ENCODE data around the gene SLC25A26. TPM values are rescaled to one million over a fixed set of nuclear protein-coding genes. Genes with fewer than 3 reads are reported as not detected.

The SLC25A26 gene
- total RNA-seq, 1 experiment from 2014 or later: 23.8 TPM

DNA sequence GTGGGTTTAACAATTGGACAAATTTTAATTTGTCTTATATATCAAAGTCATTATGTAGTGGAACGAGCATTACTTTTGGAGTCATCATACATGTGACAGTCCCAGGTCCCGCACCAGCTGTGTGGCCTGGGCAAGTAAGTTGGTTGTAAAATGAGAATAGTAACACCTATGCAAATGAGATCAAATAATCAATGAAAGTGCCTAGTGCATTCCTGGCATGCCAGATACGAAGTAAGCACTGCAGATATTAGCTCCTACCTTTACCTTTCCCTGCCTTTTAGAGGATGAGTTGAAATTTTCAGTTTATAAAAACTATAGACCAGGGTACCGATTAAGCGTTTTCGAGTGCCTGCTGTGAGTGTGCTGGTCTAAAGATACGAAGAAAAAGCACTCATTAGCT is 145.9 kb downstream of the SLC25A26 start:
- POLR2A ChIA-PET: no interaction called here
- no TSS peak for BruUV-seq (replicated peaks)
- H4K20me1 ChIP-seq (ENCODE audit: insufficient read depth): no peaks in the 10 kb centered on the region

More for the DNA sequence above, 145.9 kb downstream of the SLC25A26 start:
- no peaks in the 10 kb centered on the region for H3K36me3 ChIP-seq (ENCODE audit: control insufficient read depth in 1 of 2, insufficient read depth in 2 of 2, low read length in 2 of 2)
- no peaks in the 10 kb centered on the region for H3K4me1 ChIP-seq (ENCODE audit: control insufficient read depth in 1 of 2, insufficient read depth in 2 of 2, low read length in 2 of 2)
- no peak overlapping the region for H3K4me3 ChIP-seq (replicated peaks in 1 of 2; ENCODE audit: low read depth in 1 of 2, low read length in 2 of 2)
- ChIA-PET RAD21 (ENCODE audit: low non-redundant PET in 1 of 2, low total read pairs in 2 of 2, uncharacterized antibody in 2 of 2, unreplicated experiment in 2 of 2) (no interaction called here), CTCF (no interaction called here)
- H3K79me2 ChIP-seq (ENCODE audit: insufficient read depth, low read length): no peaks in the 10 kb centered on the region
- no peak overlapping the region for H2AFZ ChIP-seq (ENCODE audit: low read depth, low read length, poor library complexity, severe bottlenecking)
- DNase-seq (ENCODE audit: low read depth, low spot score) (no peak), ATAC-seq (no peak)
- H3K9me2 ChIP-seq (ENCODE audit: insufficient read depth): no peaks in the 10 kb centered on the region
- no peak overlapping the region for H3K27ac ChIP-seq (ENCODE audit: low read depth, low read length)
- no peak overlapping the region for H3K4me2 ChIP-seq (ENCODE audit: low read length)
- TF ChIP-seq, protein P1, sequence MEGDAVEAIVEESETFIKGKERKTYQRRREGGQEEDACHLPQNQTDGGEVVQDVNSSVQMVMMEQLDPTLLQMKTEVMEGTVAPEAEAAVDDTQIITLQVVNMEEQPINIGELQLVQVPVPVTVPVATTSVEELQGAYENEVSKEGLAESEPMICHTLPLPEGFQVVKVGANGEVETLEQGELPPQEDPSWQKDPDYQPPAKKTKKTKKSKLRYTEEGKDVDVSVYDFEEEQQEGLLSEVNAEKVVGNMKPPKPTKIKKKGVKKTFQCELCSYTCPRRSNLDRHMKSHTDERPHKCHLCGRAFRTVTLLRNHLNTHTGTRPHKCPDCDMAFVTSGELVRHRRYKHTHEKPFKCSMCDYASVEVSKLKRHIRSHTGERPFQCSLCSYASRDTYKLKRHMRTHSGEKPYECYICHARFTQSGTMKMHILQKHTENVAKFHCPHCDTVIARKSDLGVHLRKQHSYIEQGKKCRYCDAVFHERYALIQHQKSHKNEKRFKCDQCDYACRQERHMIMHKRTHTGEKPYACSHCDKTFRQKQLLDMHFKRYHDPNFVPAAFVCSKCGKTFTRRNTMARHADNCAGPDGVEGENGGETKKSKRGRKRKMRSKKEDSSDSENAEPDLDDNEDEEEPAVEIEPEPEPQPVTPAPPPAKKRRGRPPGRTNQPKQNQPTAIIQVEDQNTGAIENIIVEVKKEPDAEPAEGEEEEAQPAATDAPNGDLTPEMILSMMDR (IDR thresholded peaks at IDR 0.05 in 2 of 3, conservative IDR thresholded peaks at IDR 0.05 in 1 of 3; ENCODE audit: borderline replicate concordance in 1 of 3, insufficient read depth in 1 of 3, low read depth in 2 of 3, low read length in 2 of 3): no peak
- no peak for TF ChIP-seq FOSL1 (IDR thresholded peaks at IDR 0.05; ENCODE audit: low read depth)
- no peak for TF ChIP-seq JUND (IDR thresholded peaks at IDR 0.05)
- TF ChIP-seq POLR2AphosphoS5 (IDR thresholded peaks at IDR 0.05; ENCODE audit: low read depth, low read length): no peak
- TF ChIP-seq EGR1 (IDR thresholded peaks at IDR 0.05; ENCODE audit: low read depth): no peak
- no peak for TF ChIP-seq POLR2A (IDR thresholded peaks at IDR 0.05; ENCODE audit: borderline replicate concordance, extremely low read depth, insufficient read depth, insufficient read length)
- TF ChIP-seq, protein P2, sequence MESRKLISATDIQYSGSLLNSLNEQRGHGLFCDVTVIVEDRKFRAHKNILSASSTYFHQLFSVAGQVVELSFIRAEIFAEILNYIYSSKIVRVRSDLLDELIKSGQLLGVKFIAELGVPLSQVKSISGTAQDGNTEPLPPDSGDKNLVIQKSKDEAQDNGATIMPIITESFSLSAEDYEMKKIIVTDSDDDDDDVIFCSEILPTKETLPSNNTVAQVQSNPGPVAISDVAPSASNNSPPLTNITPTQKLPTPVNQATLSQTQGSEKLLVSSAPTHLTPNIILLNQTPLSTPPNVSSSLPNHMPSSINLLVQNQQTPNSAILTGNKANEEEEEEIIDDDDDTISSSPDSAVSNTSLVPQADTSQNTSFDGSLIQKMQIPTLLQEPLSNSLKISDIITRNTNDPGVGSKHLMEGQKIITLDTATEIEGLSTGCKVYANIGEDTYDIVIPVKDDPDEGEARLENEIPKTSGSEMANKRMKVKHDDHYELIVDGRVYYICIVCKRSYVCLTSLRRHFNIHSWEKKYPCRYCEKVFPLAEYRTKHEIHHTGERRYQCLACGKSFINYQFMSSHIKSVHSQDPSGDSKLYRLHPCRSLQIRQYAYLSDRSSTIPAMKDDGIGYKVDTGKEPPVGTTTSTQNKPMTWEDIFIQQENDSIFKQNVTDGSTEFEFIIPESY (IDR thresholded peaks at IDR 0.05; ENCODE audit: extremely low read depth, insufficient replicate concordance, low read length): no peak
- TF ChIP-seq TCF7L2 (IDR thresholded peaks at IDR 0.05; ENCODE audit: borderline replicate concordance, extremely low read depth, insufficient read depth, insufficient read length): no peak
- TF ChIP-seq, protein P3, sequence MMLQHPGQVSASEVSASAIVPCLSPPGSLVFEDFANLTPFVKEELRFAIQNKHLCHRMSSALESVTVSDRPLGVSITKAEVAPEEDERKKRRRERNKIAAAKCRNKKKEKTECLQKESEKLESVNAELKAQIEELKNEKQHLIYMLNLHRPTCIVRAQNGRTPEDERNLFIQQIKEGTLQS (IDR thresholded peaks at IDR 0.05): no peak
- TF ChIP-seq RAD21 (IDR thresholded peaks at IDR 0.05; ENCODE audit: low read depth): no peak
- TF ChIP-seq ZFX (IDR thresholded peaks at IDR 0.05): no peak
- no peak for TF ChIP-seq EZH2phosphoT487 (IDR thresholded peaks at IDR 0.05; ENCODE audit: borderline replicate concordance)
- no peak for TF ChIP-seq ZNF274 (IDR thresholded peaks at IDR 0.05; ENCODE audit: low read depth, low read length)
- no peak for TF ChIP-seq SP1 (IDR thresholded peaks at IDR 0.05; ENCODE audit: low read depth)
- no peak overlapping the region for H3K9ac ChIP-seq (ENCODE audit: low read length)
- H3K9me3 ChIP-seq (ENCODE audit: control insufficient read depth in 1 of 2, insufficient read depth in 1 of 2, low read depth in 1 of 2, low read length in 2 of 2): no peaks in the 10 kb centered on the region
- intact Hi-C loops (cut with micrococcal nuclease): no loop called here
- no peaks in the 10 kb centered on the region for H3K27me3 ChIP-seq (ENCODE audit: insufficient read depth, low read length)

Measured in HCT116 (cell line).